ENCODE measurements around the gene SLC43A3. TPM values are rescaled to one million over a fixed set of nuclear protein-coding genes. Genes with fewer than 3 reads are reported as not detected.

SLC43A3 gene
- total RNA-seq, 1 donor from 2014 or later, result 66.0 TPM

- no peak for DNase-seq (ENCODE audit: low read depth)
- H3K4me3 ChIP-seq (ENCODE audit: low read depth, low read length), result no peak overlapping the region
- no peak for TF ChIP-seq CTCF (conservative IDR thresholded peaks at IDR 0.05; ENCODE audit: low read depth, low read length)
Observed at GRCh38 chr11:57436031-57436430, 9.1 kb upstream of the SLC43A3 start.

GRCh38 chr11:57434640-57435546 lies 8.0 kb upstream of the SLC43A3 start:
- DNase-seq (ENCODE audit: low read depth), result peak; percentile 93
- TF ChIP-seq CTCF (conservative IDR thresholded peaks at IDR 0.05; ENCODE audit: low read depth, low read length), result no peak
- H3K4me3 ChIP-seq (ENCODE audit: low read depth, low read length), result no peak overlapping the region

GRCh38 chr11:57432714-57433163 lies 5.8 kb upstream of the SLC43A3 start:
- no peak overlapping the region for H3K4me3 ChIP-seq (ENCODE audit: low read depth, low read length)

GRCh38 chr11:57432149-57432561 lies 5.2 kb upstream of the SLC43A3 start:
- no peak for DNase-seq (ENCODE audit: low read depth)

More at GRCh38 chr11:57432714-57433163, 5.8 kb upstream of the SLC43A3 start:
- DNase-seq (ENCODE audit: low read depth), result no peak
- no peak for TF ChIP-seq CTCF (conservative IDR thresholded peaks at IDR 0.05; ENCODE audit: low read depth, low read length)

GRCh38 chr11:57430952-57431351 lies 4.0 kb upstream of the SLC43A3 start:
- peak; percentile 12 for TF ChIP-seq CTCF (conservative IDR thresholded peaks at IDR 0.05; ENCODE audit: low read depth, low read length)
- DNase-seq (ENCODE audit: low read depth), result no peak
- no peak overlapping the region for H3K4me3 ChIP-seq (ENCODE audit: low read depth, low read length)

More at GRCh38 chr11:57432149-57432561, 5.2 kb upstream of the SLC43A3 start:
- TF ChIP-seq CTCF (conservative IDR thresholded peaks at IDR 0.05; ENCODE audit: low read depth, low read length), result no peak
- H3K4me3 ChIP-seq (ENCODE audit: low read depth, low read length), result no peak overlapping the region

- no peak for DNase-seq (ENCODE audit: low read depth)
- H3K4me3 ChIP-seq (ENCODE audit: low read depth, low read length), result no peak overlapping the region
- no peak for TF ChIP-seq CTCF (conservative IDR thresholded peaks at IDR 0.05; ENCODE audit: low read depth, low read length)
Observed at GRCh38 chr11:57429946-57430345, 3.0 kb upstream of the SLC43A3 start.

Data from epithelial cell of proximal tubule (primary cell).